Hematopoietic multipotent progenitor cell treated with erythropoietin and hydrocortisone succinate and interleukin-3 and kit ligand, for 4 days (in vitro differentiated cells): ENCODE data around the gene LEF1.
"Not testable (repeated sequence)": the region's sequence is repeated elsewhere in the genome, so short reads cannot be mapped to it uniquely, and the experiment has no call there.

Experiments
- DNase-seq: peaks from one replicate; pipeline ENCODE4 v3.0.0-alpha.2; 2015

LEF1 gene

GRCh38 chr4:108029016-108029720, 139.6 kb downstream of the LEF1 start:
- no peak for DNase-seq

- DNase-seq, result no peak
Measured at GRCh38 chr4:108024878-108025165, 143.9 kb downstream of the LEF1 start.

GRCh38 chr4:108024085-108024877, 144.5 kb downstream of the LEF1 start:
- DNase-seq, result peak; percentile 58

GRCh38 chr4:108018884-108019187, 149.9 kb downstream of the LEF1 start:
- no peak for DNase-seq

DNA sequence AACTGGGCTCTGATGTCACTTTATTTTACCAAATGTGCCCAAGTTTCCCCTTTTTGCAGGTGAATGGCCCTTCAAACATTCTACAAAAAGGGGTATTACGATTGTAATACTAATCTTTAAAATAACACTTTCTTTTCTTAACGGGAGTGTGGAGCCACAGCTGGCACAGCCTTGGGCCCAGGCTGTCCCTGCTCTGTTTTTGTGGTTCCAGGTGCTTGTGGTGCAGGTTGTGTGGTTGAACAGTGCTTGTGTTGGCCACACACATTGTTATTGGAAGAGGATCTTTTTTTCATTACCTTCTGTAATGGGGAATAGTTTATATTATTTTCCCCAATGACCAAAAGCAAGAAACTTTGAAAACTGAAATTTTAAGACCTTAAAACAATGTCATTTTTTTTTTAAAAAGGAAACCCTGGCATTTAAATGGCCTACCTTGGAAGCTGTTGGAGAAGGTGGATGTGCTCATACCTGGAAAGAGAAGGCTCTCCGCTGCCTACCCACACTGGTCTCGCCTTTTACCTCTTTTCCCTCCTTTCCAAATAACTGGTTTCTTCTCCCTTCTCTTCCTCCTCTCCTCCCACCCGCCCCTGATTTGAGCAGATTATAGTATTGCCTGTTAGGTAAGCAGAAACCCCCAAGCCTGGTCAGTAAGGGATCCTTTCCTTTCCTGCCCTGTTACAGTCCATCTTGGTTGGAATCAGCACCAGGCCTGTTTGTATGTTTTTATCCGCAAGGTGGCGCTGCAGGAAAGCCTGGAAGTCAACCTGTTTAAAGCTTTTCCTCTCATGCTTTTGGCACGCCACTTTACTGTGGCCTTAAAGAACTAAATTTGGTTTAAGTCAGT, 150.5 kb downstream of the LEF1 start:
- peak; percentile 90 for DNase-seq

DNA sequence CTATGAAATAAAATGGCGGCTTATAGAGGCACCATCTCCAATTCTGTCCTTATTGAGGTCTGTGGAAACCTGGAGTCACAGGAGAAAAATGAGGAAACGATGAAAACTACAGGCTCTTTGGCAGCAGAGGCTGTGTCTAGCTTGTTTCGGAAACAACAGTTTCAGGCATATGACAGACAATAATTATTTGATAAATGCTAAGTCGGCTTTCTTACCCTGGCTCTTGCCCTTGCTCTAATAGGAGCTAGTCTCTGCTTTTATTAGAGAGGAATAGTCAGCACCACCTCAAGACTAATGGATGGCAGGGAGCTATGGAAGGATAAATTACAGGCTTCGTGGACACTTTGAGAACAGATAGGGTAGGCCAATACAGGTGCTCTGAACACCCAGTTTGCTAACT, 154.8 kb downstream of the LEF1 start:
- no peak for DNase-seq

DNA sequence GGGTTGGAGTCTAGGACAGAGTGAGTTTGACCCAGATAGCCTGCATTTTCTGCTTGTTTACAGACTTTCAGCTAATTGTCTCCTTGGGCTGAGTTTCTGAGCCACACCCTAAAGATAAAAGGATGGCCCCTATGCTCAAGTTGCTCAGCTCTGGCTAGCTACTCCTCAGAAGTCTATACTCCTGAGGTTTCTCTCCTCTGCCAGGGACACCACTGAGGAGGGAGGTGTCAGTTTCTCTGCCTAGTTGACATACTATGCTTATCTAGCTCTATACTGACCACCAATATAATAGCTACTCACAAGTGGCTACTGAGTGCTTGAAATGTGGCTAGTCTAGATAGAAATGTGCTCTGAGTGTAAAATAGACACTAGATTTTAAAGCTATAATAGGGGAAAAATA, 155.4 kb downstream of the LEF1 start:
- peak; percentile 66 for DNase-seq

- not testable (repeated sequence) for DNase-seq
Measured at GRCh38 chr4:108012382-108012781, 156.3 kb downstream of the LEF1 start.

GRCh38 chr4:108010167-108010566, 158.6 kb downstream of the LEF1 start:
- DNase-seq, result no peak

- no peak for DNase-seq
Measured at GRCh38 chr4:108008721-108009120, 160.0 kb downstream of the LEF1 start.

DNA sequence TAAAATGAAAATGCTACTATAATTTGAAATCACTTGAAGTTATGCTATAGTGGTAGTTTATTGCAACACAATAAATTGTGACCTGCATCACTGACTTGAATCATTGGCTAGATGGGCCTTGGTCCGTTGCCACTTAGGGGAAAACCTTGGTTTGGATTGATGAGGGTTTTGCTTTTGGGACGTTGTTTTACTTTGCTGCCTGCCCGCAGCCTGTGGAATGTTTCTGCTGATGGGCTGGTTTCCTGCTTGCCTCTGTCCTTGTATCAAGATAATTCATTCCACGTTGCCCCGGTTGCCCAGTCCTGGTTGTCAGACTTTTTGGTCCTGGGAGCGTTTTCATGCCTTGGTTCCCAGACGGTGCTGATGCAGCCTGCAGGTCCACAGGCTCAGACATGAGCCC, 160.7 kb downstream of the LEF1 start:
- no peak for DNase-seq

GRCh38 chr4:108006361-108006760, 162.4 kb downstream of the LEF1 start:
- no peak for DNase-seq

DNA sequence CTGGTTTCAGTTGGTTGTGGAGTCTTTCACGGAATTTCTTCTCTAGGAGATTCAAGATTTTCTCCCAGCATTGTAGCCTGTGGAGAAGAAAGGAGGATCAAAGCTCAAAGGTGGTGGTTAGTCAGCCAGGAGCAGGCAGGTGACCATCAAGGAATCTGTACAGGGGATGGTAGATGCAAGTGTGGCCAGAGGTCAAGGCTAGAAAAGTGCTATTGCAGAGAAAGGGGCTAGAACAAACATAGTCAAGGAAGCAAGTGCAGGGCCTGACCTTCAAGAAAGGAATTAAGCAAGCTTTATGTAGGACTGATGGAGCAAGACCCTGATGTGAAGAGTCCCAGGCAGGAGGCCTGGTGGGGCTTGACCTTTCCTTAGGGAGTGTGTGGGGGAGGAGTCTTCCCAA, 162.9 kb downstream of the LEF1 start:
- no peak for DNase-seq

- no peak for DNase-seq
Measured at GRCh38 chr4:108004646-108005045, 164.1 kb downstream of the LEF1 start.

DNA sequence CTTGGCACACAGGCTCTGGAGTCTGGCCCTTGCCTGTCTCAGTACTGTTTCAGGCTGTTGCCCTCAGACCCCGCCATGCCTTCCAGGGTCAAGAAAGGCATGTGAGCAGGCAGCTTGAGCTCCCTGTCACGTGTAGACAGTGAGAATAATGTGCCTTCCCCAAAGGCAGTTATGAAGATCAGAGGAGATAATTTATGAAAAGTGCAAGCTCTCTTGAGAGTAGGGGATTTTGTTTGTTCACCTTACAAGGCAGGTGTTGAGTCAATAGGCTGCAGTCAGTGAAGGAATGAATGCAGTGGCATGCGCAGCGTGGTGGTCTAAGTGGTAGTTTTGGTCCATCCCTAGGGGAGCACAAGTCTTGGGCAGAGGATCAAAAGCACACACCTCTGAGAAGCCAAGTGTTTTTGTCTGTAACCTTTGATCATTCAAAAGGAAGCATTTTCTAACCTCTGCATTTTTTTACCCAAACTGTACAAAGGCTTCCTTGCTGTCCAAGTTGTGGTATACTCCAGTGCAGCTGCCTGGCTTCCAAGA, 164.7 kb downstream of the LEF1 start:
- DNase-seq, result no peak

DNA sequence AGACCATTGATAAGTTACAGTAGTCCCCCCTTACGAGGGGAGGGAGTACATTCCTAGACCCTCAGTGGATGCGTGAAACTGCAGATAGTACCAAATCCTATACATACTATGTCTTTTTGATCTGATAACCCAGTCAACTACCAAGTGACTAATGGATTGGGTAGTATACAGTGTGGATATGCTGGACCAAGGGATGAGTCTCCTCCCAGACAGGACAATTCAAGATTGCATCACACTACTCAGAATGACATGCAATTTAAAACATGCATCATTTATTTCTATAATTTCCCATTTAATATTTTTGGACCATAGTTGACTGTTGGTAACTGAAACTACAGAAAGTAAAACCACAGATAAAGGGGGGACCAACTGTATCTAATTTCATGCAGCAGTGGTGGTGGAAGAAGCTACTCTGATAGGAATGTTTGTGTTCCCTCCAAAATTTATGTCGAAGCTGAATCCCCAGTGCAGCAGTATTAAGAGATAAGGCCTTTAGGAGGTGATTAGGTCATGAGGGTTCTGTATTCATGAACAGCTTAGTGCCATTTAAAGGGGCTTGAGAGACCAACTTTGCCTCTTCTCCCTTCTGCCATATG, 167.1 kb downstream of the LEF1 start:
- peak; percentile 80 for DNase-seq

DNA sequence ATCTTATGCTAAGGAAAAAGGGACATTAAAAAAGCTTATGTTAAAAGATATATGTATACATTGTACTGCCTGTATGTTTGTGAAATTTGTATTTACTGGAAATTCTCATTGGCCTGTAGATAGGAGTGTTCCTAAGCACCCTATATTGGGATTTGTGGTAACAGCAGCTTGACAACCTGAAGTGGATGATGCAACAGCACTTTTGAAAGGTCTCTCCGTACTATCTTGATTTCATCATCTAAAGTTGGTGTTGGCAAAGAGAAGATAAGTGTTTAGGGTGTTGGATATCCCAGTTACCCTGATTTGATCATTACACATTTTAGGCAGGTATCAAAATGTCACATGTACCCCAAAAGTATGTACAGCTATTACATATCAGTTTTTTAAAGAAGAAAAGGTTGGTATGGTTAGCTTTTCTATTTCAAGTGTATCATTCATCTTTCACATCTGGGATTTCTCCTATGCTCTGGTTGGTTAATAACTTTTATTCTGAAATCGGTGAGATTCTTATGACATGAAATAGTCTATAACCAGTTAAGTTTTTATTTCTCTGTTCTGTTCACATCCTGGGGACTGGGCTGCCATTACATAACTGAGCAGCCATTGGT, 168.7 kb downstream of the LEF1 start:
- DNase-seq, result peak; percentile 45

DNA sequence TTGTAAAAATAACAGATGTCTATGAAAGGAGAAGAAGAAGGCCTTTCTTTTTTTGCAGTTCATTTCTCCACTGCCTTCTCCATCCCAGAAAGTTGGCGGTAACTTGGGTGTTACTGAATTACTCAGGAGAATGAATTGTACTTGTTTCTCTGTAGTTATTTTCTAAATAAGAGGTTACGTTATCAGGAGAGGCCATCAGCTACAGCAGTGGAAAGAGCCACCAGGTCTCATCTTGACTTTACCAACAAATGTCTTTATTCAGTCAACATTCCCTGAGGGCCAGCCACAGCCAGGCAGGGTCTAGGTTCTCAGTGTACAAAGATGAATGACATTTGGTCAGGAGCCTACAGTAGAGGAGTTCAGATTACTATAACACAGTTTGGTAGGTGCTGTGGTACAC, 170.9 kb downstream of the LEF1 start:
- DNase-seq, result no peak
